ENCODE data around the gene DDO.

DDO gene

DNA sequence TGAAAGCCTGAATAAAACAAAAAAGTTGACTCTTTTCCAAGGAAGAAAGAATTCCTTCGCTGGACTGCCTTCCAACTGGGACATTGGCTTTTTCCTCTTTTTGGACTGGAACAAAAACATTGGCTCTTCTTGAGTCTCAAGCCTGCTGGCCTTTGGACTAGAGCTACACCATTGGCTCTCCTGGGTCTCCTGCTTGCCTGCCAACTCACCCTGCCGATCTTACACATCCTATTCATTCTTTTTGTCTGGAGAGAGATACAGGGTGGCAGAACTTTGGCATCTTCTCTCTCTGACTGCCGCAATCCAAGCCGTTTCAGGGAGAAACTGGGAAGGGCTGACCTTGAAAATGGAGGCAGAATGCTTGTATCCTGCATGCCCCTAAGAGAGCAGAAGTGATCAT lies 20.2 kb downstream of the DDO start:
- no peak for TF ChIP-seq OSR1 (CRISPR knock-in tag; IDR thresholded peaks at IDR 0.05)
- no peak for TF ChIP-seq ZFP30 (CRISPR knock-in tag; IDR thresholded peaks at IDR 0.05)
- no peak for TF ChIP-seq TCF4 (CRISPR knock-in tag; IDR thresholded peaks at IDR 0.05; ENCODE audit: borderline replicate concordance)
- no peak for TF ChIP-seq BACH2 (CRISPR knock-in tag; IDR thresholded peaks at IDR 0.05; ENCODE audit: borderline replicate concordance)
- no peak for TF ChIP-seq TSHZ2 (CRISPR knock-in tag; IDR thresholded peaks at IDR 0.05)
- no peak for TF ChIP-seq ZFP3 (CRISPR knock-in tag; IDR thresholded peaks at IDR 0.05)
- ATAC-seq: no peak

DNA sequence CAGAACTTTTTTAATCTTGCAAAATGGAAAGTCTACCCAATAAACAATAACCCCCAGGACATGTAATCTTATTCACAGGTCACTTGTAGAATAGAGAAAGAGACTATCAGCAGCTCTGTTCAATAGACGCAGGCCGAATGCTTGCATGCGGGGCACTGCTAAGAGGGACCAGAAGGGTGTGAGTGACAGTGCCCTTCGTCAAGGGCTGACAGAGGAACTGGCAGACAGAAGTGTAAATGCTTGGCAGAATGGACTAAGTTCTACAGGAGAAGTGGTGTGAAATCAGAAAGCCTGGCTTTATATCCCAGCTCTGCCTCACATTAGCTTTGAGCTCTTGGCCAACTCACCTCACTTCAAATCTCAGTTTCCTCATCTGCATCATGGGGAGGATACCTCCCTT lies 21.0 kb downstream of the DDO start:
- TF ChIP-seq TSHZ2 (CRISPR knock-in tag; IDR thresholded peaks at IDR 0.05): no peak
- no peak for TF ChIP-seq ISL1 (CRISPR knock-in tag; IDR thresholded peaks at IDR 0.05)
- TF ChIP-seq OSR1 (CRISPR knock-in tag; IDR thresholded peaks at IDR 0.05): no peak
- TF ChIP-seq ZNF565 (CRISPR knock-in tag; conservative IDR thresholded peaks at IDR 0.05; ENCODE audit: low read depth): no peak
- no peak for TF ChIP-seq ZC3H10 (CRISPR knock-in tag; IDR thresholded peaks at IDR 0.05)
- no peak for TF ChIP-seq RARB (CRISPR knock-in tag; IDR thresholded peaks at IDR 0.05)
- no peak for TF ChIP-seq GLIS3 (CRISPR knock-in tag; IDR thresholded peaks at IDR 0.05)
- TF ChIP-seq CSDC2 (CRISPR knock-in tag; IDR thresholded peaks at IDR 0.05): no peak
- no peak for TF ChIP-seq PPARA (CRISPR knock-in tag; IDR thresholded peaks at IDR 0.05; ENCODE audit: borderline replicate concordance)
- TF ChIP-seq, protein P1, sequence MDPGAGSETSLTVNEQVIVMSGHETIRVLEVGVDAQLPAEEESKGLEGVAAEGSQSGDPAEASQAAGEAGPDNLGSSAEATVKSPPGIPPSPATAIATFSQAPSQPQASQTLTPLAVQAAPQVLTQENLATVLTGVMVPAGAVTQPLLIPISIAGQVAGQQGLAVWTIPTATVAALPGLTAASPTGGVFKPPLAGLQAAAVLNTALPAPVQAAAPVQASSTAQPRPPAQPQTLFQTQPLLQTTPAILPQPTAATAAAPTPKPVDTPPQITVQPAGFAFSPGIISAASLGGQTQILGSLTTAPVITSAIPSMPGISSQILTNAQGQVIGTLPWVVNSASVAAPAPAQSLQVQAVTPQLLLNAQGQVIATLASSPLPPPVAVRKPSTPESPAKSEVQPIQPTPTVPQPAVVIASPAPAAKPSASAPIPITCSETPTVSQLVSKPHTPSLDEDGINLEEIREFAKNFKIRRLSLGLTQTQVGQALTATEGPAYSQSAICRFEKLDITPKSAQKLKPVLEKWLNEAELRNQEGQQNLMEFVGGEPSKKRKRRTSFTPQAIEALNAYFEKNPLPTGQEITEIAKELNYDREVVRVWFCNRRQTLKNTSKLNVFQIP (CRISPR knock-in tag; IDR thresholded peaks at IDR 0.05; ENCODE audit: borderline replicate concordance, low read depth): no peak
- TF ChIP-seq ZNF8 (CRISPR knock-in tag; IDR thresholded peaks at IDR 0.05): no peak
- TF ChIP-seq, protein P2, sequence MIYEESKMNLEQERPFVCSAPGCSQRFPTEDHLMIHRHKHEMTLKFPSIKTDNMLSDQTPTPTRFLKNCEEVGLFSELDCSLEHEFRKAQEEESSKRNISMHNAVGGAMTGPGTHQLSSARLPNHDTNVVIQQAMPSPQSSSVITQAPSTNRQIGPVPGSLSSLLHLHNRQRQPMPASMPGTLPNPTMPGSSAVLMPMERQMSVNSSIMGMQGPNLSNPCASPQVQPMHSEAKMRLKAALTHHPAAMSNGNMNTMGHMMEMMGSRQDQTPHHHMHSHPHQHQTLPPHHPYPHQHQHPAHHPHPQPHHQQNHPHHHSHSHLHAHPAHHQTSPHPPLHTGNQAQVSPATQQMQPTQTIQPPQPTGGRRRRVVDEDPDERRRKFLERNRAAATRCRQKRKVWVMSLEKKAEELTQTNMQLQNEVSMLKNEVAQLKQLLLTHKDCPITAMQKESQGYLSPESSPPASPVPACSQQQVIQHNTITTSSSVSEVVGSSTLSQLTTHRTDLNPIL (CRISPR knock-in tag; IDR thresholded peaks at IDR 0.05; ENCODE audit: low read depth): no peak
- TF ChIP-seq BACH2 (CRISPR knock-in tag; IDR thresholded peaks at IDR 0.05; ENCODE audit: borderline replicate concordance): no peak
- TF ChIP-seq ZFP30 (CRISPR knock-in tag; IDR thresholded peaks at IDR 0.05): no peak
- TF ChIP-seq TOX (CRISPR knock-in tag; IDR thresholded peaks at IDR 0.05; ENCODE audit: borderline replicate concordance): no peak
- no peak for TF ChIP-seq ZNF70 (CRISPR knock-in tag; IDR thresholded peaks at IDR 0.05)
- TF ChIP-seq, protein P3, sequence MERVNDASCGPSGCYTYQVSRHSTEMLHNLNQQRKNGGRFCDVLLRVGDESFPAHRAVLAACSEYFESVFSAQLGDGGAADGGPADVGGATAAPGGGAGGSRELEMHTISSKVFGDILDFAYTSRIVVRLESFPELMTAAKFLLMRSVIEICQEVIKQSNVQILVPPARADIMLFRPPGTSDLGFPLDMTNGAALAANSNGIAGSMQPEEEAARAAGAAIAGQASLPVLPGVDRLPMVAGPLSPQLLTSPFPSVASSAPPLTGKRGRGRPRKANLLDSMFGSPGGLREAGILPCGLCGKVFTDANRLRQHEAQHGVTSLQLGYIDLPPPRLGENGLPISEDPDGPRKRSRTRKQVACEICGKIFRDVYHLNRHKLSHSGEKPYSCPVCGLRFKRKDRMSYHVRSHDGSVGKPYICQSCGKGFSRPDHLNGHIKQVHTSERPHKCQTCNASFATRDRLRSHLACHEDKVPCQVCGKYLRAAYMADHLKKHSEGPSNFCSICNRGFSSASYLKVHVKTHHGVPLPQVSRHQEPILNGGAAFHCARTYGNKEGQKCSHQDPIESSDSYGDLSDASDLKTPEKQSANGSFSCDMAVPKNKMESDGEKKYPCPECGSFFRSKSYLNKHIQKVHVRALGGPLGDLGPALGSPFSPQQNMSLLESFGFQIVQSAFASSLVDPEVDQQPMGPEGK (CRISPR knock-in tag; IDR thresholded peaks at IDR 0.05; ENCODE audit: borderline replicate concordance): no peak
- TF ChIP-seq ARNTL (CRISPR knock-in tag; IDR thresholded peaks at IDR 0.05; ENCODE audit: borderline replicate concordance, low read depth): no peak
- no peak for ATAC-seq

DNA sequence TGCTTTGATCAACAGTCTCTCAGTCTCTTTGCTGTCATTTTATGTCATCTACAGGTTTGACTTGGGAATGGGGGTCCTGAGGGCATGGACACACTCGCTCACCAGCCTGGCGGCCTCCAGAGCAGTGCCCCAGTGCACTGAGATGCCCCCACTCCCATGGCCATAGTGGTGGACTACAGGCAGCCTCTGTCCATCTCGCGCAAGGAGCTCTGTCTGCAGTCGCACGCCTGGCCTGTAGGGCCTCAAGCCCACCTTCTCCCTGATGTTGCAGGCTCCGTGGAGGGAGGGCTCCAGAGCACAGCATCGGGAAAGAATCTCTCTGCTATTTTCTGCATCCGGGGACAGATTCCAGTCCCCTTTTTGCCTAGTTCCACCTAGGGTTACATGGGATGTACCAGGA lies 22.6 kb downstream of the DDO start:
- ATAC-seq: no peak
- TF ChIP-seq ZNF8 (CRISPR knock-in tag; IDR thresholded peaks at IDR 0.05) (no peak), SNAI2 (CRISPR knock-in tag; IDR thresholded peaks at IDR 0.05) (no peak), PPARA (CRISPR knock-in tag; IDR thresholded peaks at IDR 0.05; ENCODE audit: borderline replicate concordance) (no peak), ZC3H10 (CRISPR knock-in tag; IDR thresholded peaks at IDR 0.05) (no peak), BACH2 (CRISPR knock-in tag; IDR thresholded peaks at IDR 0.05; ENCODE audit: borderline replicate concordance) (no peak), ZNF565 (CRISPR knock-in tag; conservative IDR thresholded peaks at IDR 0.05; ENCODE audit: low read depth) (no peak), OSR1 (CRISPR knock-in tag; IDR thresholded peaks at IDR 0.05) (no peak), RARB (CRISPR knock-in tag; IDR thresholded peaks at IDR 0.05) (no peak), GLIS3 (CRISPR knock-in tag; IDR thresholded peaks at IDR 0.05) (no peak), TOX (CRISPR knock-in tag; IDR thresholded peaks at IDR 0.05; ENCODE audit: borderline replicate concordance) (no peak)
- TF ChIP-seq, protein P2 (CRISPR knock-in tag; IDR thresholded peaks at IDR 0.05; ENCODE audit: low read depth): no peak
- TF ChIP-seq, protein P1 (CRISPR knock-in tag; IDR thresholded peaks at IDR 0.05; ENCODE audit: borderline replicate concordance, low read depth): no peak

Measured in SK-N-SH treated with all-trans-retinoic acid at 6 μM for 48 hours (cell line).